ENCODE measurements around the gene ERGIC1. TPM values are rescaled to one million over a fixed set of nuclear protein-coding genes. Genes with fewer than 3 reads are reported as not detected.

Gene ERGIC1
- total and polyA plus RNA-seq, 2 of the 13 experiments (the other 11 are each of a cell fraction or from before 2014, with no cell fraction given) = 78.5 to 184 TPM

DNA sequence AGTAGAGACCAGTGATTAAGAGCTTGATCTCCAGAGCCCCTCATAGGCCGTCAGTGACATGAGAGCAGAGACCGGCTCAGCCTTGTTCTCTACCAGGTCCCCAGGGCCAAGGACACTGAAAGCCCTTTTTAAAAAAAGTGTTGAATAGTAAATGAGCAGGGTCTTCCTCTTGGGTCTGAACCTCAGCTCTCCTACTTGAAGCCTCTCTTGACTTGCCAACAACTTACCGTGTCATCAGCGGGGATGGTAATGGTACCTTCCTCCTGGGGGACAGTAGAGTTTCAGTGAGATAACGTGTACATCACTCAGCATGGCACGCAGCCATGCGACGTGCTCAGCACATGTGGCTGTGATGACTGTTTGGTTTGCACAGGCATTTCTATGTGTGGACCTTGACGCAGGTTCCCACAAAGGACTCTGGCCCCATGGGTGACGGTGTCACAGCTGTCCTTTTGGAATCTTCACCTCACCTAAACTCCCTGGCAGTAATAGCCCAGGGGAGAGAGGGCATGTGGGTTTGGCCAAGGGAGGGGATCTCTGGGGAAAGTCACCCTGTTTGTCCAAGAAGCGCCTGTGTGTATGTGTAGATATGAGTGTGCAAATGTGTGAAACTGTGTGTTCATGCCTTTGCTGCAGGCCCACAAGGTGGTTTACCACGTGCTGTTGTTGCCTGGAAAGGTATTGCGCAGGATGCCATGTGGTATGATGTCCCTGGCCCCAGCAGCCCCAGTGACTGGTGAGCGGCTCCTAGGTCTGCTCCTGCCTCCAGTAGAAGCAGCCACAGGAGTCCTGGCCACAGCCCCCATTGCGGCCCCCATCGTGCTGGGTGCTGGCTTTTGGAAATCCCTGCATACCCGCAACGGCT is 18.7 kb downstream of the ERGIC1 start (continued):
- TF ChIP-seq ZNF782 (CRISPR knock-in tag; IDR thresholded peaks at IDR 0.05; ENCODE audit: borderline replicate concordance) = no peak
- TF ChIP-seq ZMYM4 (CRISPR knock-in tag; IDR thresholded peaks at IDR 0.05) = peak; percentile 76
- no peak for TF ChIP-seq HOXA9 (CRISPR knock-in tag; IDR thresholded peaks at IDR 0.05; ENCODE audit: borderline replicate concordance)
- 0 out of 2 replicates have a peak, but pooled peaks have one; percentile 44 for TF ChIP-seq ZNF766 (CRISPR knock-in tag; IDR thresholded peaks at IDR 0.05; ENCODE audit: borderline replicate concordance)
- TF ChIP-seq GATAD2A (CRISPR knock-in tag; IDR thresholded peaks at IDR 0.05) = peak; percentile 94
- TF ChIP-seq MTF2 (CRISPR knock-in tag; IDR thresholded peaks at IDR 0.05; ENCODE audit: borderline replicate concordance) = no peak
- peak; percentile 64; the same call in 1 of the 2 replicates for TF ChIP-seq ZC3H13 (CRISPR knock-in tag; IDR thresholded peaks at IDR 0.05)
- TF ChIP-seq ASH2L (IDR thresholded peaks at IDR 0.05; ENCODE audit: insufficient read length, low read depth, low read length) = peak; percentile 67
- TF ChIP-seq, protein P1, sequence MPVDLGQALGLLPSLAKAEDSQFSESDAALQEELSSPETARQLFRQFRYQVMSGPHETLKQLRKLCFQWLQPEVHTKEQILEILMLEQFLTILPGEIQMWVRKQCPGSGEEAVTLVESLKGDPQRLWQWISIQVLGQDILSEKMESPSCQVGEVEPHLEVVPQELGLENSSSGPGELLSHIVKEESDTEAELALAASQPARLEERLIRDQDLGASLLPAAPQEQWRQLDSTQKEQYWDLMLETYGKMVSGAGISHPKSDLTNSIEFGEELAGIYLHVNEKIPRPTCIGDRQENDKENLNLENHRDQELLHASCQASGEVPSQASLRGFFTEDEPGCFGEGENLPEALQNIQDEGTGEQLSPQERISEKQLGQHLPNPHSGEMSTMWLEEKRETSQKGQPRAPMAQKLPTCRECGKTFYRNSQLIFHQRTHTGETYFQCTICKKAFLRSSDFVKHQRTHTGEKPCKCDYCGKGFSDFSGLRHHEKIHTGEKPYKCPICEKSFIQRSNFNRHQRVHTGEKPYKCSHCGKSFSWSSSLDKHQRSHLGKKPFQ (CRISPR knock-in tag; IDR thresholded peaks at IDR 0.05; ENCODE audit: insufficient replicate concordance) = peak; percentile 80
- TF ChIP-seq GLI4 (CRISPR knock-in tag; IDR thresholded peaks at IDR 0.05; ENCODE audit: borderline replicate concordance) = no peak
- no peak for TF ChIP-seq YY1 (IDR thresholded peaks at IDR 0.05; ENCODE audit: insufficient read depth, insufficient replicate concordance, low read depth, low read length)
- TF ChIP-seq ZBTB21 (CRISPR knock-in tag; IDR thresholded peaks at IDR 0.05) = peak; percentile 73; the same call in 1 of the 2 replicates
- TF ChIP-seq, protein P2, sequence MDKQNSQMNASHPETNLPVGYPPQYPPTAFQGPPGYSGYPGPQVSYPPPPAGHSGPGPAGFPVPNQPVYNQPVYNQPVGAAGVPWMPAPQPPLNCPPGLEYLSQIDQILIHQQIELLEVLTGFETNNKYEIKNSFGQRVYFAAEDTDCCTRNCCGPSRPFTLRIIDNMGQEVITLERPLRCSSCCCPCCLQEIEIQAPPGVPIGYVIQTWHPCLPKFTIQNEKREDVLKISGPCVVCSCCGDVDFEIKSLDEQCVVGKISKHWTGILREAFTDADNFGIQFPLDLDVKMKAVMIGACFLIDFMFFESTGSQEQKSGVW (CRISPR knock-in tag; IDR thresholded peaks at IDR 0.05; ENCODE audit: borderline replicate concordance) = no peak
- peak; percentile 97 for TF ChIP-seq NCOA1 (CRISPR knock-in tag; IDR thresholded peaks at IDR 0.05)
- TF ChIP-seq, protein P3, sequence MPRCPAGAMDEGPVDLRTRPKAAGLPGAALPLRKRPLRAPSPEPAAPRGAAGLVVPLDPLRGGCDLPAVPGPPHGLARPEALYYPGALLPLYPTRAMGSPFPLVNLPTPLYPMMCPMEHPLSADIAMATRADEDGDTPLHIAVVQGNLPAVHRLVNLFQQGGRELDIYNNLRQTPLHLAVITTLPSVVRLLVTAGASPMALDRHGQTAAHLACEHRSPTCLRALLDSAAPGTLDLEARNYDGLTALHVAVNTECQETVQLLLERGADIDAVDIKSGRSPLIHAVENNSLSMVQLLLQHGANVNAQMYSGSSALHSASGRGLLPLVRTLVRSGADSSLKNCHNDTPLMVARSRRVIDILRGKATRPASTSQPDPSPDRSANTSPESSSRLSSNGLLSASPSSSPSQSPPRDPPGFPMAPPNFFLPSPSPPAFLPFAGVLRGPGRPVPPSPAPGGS (CRISPR knock-in tag; IDR thresholded peaks at IDR 0.05) = peak; percentile 47; the same call in 1 of the 2 replicates
- TF ChIP-seq, protein P4, sequence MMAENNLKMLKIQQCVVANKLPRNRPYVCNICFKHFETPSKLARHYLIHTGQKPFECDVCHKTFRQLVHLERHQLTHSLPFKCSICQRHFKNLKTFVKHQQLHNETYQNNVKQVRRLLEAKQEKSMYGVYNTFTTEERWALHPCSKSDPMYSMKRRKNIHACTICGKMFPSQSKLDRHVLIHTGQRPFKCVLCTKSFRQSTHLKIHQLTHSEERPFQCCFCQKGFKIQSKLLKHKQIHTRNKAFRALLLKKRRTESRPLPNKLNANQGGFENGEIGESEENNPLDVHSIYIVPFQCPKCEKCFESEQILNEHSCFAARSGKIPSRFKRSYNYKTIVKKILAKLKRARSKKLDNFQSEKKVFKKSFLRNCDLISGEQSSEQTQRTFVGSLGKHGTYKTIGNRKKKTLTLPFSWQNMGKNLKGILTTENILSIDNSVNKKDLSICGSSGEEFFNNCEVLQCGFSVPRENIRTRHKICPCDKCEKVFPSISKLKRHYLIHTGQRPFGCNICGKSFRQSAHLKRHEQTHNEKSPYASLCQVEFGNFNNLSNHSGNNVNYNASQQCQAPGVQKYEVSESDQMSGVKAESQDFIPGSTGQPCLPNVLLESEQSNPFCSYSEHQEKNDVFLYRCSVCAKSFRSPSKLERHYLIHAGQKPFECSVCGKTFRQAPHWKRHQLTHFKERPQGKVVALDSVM (CRISPR knock-in tag; IDR thresholded peaks at IDR 0.05) = peak; percentile 24; the same call in 1 of the 2 replicates
- peak; percentile 44; the same call in 1 of the 2 replicates for TF ChIP-seq ISL2 (CRISPR knock-in tag; IDR thresholded peaks at IDR 0.05)
- TF ChIP-seq NAIF1 (CRISPR knock-in tag; IDR thresholded peaks at IDR 0.05; ENCODE audit: borderline replicate concordance) = no peak
- TF ChIP-seq, protein P5, sequence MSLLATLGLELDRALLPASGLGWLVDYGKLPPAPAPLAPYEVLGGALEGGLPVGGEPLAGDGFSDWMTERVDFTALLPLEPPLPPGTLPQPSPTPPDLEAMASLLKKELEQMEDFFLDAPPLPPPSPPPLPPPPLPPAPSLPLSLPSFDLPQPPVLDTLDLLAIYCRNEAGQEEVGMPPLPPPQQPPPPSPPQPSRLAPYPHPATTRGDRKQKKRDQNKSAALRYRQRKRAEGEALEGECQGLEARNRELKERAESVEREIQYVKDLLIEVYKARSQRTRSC (CRISPR knock-in tag; IDR thresholded peaks at IDR 0.05; ENCODE audit: low read depth) = 0 out of 2 replicates have a peak, but pooled peaks have one; percentile 75
- TF ChIP-seq REPIN1 (CRISPR knock-in tag; IDR thresholded peaks at IDR 0.05; ENCODE audit: borderline replicate concordance, low read depth) = peak; percentile 77; the same call in 1 of the 2 replicates
